D721Med (cell line): ENCODE measurements around the gene ABCB7.
"Not testable (repeated sequence)": the region's sequence is repeated elsewhere in the genome, so short reads cannot be mapped to it uniquely, and the experiment has no call there.

Experiments used
- DNase-seq: peaks from one replicate; pipeline ENCODE4 v3.0.0; 2011; ENCODE audit warnings: low spot score; ENCODE audit not compliant: insufficient read length
- FAIRE-seq: peaks from 2 replicates; lab custom pipeline; 2011; peaks lifted over from hg19 to GRCh38; lab: Jason Lieb, UNC
- TF ChIP-seq, protein P1 (sequence below): IDR thresholded peaks from 2 replicates; pipeline ENCODE4 v1.5.1; 2012; ENCODE audit warnings: mild to moderate bottlenecking, control low read depth; ENCODE audit not compliant: insufficient read depth; ENCODE audit errors: missing control alignments

ABCB7 gene

DNA sequence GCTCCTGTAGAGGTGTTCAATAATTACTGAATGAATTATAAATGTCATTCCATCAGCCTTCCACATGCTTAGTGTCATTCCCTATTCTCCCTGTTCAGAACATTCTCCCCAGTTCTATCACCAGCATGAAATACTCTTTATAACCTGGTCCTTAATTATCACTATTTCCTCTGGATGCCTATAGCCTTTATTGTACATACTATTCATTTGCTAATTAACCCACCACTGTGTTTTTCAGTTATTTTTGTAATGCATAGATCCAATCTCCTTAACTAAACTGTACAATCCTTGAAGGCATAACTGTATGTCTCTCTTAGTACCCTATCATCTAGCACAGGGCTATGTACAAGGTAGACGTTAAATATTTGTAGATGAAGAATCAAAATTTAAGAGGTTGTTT is 1.2 kb downstream of the ABCB7 start:
- TF ChIP-seq, protein P1, sequence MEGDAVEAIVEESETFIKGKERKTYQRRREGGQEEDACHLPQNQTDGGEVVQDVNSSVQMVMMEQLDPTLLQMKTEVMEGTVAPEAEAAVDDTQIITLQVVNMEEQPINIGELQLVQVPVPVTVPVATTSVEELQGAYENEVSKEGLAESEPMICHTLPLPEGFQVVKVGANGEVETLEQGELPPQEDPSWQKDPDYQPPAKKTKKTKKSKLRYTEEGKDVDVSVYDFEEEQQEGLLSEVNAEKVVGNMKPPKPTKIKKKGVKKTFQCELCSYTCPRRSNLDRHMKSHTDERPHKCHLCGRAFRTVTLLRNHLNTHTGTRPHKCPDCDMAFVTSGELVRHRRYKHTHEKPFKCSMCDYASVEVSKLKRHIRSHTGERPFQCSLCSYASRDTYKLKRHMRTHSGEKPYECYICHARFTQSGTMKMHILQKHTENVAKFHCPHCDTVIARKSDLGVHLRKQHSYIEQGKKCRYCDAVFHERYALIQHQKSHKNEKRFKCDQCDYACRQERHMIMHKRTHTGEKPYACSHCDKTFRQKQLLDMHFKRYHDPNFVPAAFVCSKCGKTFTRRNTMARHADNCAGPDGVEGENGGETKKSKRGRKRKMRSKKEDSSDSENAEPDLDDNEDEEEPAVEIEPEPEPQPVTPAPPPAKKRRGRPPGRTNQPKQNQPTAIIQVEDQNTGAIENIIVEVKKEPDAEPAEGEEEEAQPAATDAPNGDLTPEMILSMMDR, result no peak
- FAIRE-seq (no peak), DNase-seq (no peak)

DNA sequence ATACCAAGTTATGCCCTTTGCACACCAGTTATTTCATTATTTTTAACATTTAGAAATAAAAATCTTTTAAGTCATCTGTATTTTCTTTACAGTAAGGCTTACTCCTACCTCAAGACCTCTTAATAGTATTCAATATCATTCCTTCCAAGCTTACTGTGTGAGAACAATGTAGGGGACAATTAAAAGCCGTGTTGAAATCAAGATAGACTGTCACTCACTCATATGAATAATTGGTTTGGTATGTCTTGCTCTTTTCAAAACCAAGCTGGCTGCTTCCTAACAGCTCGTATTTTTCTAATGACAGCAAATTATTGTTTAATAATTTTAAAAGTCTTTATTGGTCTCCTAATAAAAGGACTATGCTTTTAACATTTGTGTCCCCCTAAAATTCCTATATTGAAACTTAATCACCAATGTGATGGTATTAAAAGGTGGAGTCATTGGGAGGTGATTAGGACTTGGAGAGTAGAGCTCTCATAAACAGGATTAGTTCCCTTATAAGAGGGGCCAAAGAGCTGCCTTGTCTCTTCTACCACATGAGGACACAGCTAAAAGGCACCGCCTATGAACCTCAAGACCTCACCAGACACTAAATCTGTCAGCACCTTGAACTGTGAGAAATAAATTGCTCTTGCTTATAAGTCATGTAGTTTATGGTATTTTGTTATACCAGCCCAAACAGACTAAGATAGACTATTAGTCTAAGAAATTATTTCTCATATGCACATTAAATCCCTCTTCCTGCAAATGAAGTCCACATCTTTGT is 4.1 kb downstream of the ABCB7 start:
- no peak for FAIRE-seq
- TF ChIP-seq, protein P1, result no peak
- no peak for DNase-seq

DNA sequence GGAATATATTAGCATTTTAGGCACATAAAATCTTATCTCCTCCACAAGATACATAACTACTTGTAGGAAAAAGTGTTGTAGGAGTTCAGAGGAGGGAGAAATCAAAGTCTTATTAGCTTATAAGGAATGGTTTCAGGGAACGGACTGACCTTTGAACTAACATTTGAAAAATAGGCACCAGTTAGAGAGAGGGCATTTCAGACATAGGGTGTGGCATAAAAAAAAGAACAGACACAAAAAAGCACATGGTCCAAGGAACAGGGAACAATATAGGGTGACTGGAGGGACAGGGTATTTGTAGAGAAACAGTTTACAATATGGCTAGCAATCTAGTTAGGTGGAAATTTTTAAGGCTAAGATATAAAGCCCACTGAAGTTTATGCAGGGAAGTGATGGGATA is 6.4 kb downstream of the ABCB7 start:
- DNase-seq (no peak), FAIRE-seq (no peak)
- TF ChIP-seq, protein P1, result no peak

DNA sequence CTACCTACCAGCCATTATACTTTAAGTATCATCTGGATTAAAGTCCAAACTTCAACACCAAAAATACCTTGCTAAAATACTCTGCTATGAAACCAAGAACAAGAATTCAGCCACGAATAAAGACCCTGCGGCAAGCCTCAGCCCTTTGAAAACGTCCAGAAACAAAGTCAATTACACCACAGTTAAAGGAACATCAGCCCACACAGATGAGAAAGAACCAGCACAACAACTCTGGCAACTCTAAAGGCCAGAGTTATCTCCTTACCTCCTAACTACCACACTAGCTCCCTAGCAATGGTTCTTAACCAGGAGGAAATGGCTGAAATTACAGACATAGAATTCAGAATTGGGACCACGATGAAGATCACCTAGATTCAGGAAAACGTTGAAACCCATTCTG is 23.4 kb downstream of the ABCB7 start:
- TF ChIP-seq, protein P1, result no peak
- no peak for DNase-seq
- no peak for FAIRE-seq

DNA sequence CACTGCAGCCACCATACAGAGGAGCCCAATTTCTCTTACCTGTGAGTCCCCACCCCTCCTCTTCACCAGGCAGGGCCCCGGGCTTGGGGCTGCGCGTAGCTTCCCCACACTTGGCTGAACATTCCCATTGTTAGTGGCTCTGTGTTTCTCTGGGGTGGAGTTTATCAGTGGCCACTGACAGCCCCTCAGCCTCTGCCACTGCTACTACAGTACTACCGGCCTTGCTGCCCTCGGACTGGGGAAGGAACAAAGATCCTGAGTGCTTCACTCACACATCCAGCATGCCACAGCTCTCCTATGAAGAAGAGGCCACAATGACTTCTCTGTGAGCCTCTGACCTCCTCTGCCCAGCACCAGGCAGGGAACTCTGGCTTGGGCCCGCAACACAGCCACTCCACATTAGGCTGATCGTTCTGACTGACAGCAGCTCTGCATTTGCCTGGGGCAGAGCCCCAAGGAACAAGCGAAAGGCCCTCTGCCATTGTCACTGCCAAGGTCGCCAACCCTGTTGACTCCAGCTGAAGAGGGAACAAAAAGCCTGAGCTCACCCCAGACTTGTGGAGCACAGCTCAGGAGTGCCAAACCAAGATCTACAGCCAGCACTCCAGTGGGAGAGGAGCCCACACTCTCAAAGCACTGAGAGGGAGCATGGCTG is 24.0 kb downstream of the ABCB7 start:
- FAIRE-seq (no peak), DNase-seq (no peak)
- TF ChIP-seq, protein P1, result no peak

DNA sequence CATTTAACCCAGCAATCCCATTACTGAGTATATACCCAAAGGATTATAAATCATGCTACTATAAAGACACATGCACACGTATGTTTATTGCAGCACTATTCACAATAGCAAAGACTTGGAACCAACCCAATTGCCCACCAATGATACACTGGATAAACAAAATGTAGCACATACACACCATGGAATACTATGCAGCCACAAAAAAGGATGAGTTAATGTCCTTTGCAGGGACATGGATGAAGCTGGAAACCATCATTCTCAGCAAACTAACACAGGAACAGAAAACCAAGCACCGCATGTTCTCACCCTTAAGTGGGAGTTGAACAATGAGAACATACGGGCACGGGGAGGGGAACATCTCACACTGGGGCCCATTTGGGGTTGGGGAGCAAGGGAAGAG is 27.0 kb downstream of the ABCB7 start:
- DNase-seq, FAIRE-seq: not testable (repeated sequence)

DNA sequence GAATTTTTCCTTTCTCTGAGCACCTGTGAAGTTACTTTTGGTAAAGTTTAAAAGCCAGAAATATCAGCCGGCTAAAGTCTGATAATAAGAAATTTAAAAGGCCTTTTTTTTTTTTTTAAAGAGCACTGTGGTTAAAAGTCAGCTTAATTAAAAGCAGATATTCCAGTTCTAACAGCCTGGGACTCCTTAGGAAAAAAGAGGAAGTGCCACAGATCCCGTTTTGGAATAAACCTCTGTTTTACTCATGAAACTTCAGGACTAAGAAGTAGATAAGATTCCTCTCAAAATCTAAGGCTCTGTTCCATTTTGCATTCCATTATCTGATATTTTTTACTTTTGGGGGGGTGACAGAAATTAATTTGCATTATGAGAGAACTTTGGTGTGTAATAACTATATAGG is 37.8 kb downstream of the ABCB7 start:
- TF ChIP-seq, protein P1, result no peak
- FAIRE-seq (no peak), DNase-seq (no peak)
